Measurements from ENCODE around the gene NECTIN4. TPM values are rescaled to one million over a fixed set of nuclear protein-coding genes. Genes with fewer than 3 reads are reported as not detected.
"Not testable (repeated sequence)": the region's sequence is repeated elsewhere in the genome, so short reads cannot be mapped to it uniquely, and the experiment has no call there.

The NECTIN4 gene
- total and polyA plus RNA-seq, 2 experiments from 2014 or later: 0.16 TPM; not detected in 1

DNA sequence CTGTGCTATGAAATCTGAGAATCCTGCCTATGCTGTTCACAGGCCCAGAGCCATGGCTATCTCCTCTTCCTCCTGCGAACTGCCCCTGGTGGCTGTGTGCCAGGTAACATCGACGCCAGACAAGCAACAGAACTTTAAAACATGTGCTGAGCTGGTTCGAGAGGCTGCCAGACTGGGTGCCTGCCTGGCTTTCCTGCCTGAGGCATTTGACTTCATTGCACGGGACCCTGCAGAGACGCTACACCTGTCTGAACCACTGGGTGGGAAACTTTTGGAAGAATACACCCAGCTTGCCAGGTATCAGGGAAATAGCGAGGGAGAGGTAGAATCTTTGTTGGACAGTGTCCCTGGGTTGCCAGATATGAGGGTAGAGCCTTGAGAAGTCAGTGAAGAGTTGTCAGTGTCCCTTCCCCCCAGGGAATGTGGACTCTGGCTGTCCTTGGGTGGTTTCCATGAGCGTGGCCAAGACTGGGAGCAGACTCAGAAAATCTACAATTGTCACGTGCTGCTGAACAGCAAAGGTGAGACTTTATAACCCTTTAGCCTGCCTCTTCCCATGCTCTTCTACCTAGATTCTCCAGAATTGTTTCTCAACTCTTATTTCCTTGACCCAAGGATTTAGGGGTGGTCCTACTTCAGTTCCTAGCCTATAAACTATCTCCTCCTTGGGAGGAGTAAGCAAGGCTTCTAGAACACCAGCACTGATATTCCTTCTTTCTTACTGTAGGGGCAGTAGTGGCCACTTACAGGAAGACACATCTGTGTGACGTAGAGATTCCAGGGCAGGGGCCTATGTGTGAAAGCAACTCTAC is 29.9 kb upstream of the NECTIN4 start (continued):
- TF ChIP-seq, protein P1, sequence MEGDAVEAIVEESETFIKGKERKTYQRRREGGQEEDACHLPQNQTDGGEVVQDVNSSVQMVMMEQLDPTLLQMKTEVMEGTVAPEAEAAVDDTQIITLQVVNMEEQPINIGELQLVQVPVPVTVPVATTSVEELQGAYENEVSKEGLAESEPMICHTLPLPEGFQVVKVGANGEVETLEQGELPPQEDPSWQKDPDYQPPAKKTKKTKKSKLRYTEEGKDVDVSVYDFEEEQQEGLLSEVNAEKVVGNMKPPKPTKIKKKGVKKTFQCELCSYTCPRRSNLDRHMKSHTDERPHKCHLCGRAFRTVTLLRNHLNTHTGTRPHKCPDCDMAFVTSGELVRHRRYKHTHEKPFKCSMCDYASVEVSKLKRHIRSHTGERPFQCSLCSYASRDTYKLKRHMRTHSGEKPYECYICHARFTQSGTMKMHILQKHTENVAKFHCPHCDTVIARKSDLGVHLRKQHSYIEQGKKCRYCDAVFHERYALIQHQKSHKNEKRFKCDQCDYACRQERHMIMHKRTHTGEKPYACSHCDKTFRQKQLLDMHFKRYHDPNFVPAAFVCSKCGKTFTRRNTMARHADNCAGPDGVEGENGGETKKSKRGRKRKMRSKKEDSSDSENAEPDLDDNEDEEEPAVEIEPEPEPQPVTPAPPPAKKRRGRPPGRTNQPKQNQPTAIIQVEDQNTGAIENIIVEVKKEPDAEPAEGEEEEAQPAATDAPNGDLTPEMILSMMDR (conservative IDR thresholded peaks at IDR 0.05; ENCODE audit: low read depth in 2 of 2): peak; percentile 44 to 45; a peak in 3 of 4 replicates
- no peak for TF ChIP-seq EZH2phosphoT487 (IDR thresholded peaks at IDR 0.05; ENCODE audit: unreplicated experiment)

DNA sequence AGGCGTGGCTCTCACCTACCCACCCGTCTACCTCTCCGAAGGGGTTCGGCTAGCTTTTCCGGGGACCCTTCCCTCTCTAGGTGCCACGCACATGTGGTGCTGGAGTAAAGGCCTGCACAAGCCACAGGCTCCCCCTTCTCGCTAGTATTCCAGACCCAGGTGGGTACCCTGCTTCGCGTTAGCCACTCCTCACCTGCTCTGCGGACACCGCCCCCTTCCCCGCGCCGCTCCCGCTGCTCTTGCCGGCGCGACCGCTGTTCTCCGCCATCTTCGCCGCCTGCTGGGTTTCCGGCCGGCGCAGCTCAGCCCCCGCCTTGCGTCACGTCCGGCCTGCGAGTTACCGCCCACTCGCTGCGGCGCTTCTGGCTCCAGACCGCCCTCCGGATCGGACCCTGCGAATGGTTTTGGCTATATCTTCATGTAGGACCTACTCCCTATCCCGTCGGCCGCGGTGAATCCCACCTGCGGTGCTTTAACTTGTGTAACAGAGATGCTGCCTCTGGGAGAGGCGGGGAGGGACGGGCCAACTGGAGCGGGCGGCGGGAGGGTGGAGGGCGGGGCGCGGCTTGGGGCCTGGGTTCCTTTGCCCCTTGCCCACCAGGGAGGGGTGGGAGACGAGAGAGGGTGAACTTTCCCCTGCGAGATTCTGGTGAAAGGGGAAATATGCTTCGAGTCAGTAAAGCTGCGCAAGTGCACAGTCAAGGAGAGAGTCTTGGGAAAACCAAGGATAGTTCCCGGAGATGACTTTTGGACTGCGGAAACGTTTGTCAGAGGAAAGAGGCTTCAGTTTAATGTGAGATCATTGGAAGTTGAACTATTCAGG is 28.6 kb upstream of the NECTIN4 start, which contains the start of the genes NIT1 and PFDN2:
NIT1 (plus strand) TSS at position 347 of the 823 bp plus-strand sequence; CDS start at position 419, 72 bp downstream.
PFDN2 (minus strand) TSS at position 279 of the 823 bp plus-strand sequence; CDS start at position 268, 11 bp downstream.
- peaks cover 22% of the 10 kb centered on the region for H3K4me1 Mint-ChIP-seq
- Histone ChIP-seq H3F3A (replicated peaks; ENCODE audit: low read depth) (peaks cover 44% of the 10 kb centered on the region), H3K36me3 (ENCODE audit: insufficient read depth) (peaks cover 18% of the 10 kb centered on the region), H3K27me3 (ENCODE audit: insufficient read depth) (no peaks in the 10 kb centered on the region), H3K27ac (ENCODE audit: low read depth) (peak within 1 kb of the TSS; percentile 98), H3K4me2 (peak within 1 kb of the TSS; percentile 88), H2AFZ (peak within 1 kb of the TSS; percentile 88), H3K4me1 (ENCODE audit: insufficient read depth) (peaks cover 21% of the 10 kb centered on the region), H3K79me2 (replicated peaks; ENCODE audit: insufficient read depth) (peaks cover 53% of the 10 kb centered on the region), H4K20me1 (replicated peaks; ENCODE audit: insufficient read depth) (peaks cover 34% of the 10 kb centered on the region), H3K4me3 (peak within 1 kb of the TSS; percentile 98), H3K9me2 (ENCODE audit: insufficient read depth) (no peaks in the 10 kb centered on the region)
- H3K4me3 Mint-ChIP-seq: peak within 1 kb of the TSS; percentile 96
- TF ChIP-seq CREB1 (CRISPR knock-in tag; IDR thresholded peaks at IDR 0.05; ENCODE audit: low read depth): peak; percentile 90
- no peak for TF ChIP-seq EZH2 (IDR thresholded peaks at IDR 0.05; ENCODE audit: low read depth, unreplicated experiment)
- TF ChIP-seq NANOG (IDR thresholded peaks at IDR 0.05; ENCODE audit: borderline replicate concordance): peak; percentile 41; the same call in 1 of the 2 replicates
- TF ChIP-seq EZH2phosphoT487 (IDR thresholded peaks at IDR 0.05; ENCODE audit: unreplicated experiment): no peak
- peak; percentile 97 for TF ChIP-seq POLR2AphosphoS5 (IDR thresholded peaks at IDR 0.05; ENCODE audit: low read depth)
- no peak for TF ChIP-seq STAT1 (IDR thresholded peaks at IDR 0.05; ENCODE audit: unreplicated experiment)
- TF ChIP-seq, protein P2, sequence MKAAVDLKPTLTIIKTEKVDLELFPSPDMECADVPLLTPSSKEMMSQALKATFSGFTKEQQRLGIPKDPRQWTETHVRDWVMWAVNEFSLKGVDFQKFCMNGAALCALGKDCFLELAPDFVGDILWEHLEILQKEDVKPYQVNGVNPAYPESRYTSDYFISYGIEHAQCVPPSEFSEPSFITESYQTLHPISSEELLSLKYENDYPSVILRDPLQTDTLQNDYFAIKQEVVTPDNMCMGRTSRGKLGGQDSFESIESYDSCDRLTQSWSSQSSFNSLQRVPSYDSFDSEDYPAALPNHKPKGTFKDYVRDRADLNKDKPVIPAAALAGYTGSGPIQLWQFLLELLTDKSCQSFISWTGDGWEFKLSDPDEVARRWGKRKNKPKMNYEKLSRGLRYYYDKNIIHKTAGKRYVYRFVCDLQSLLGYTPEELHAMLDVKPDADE (IDR thresholded peaks at IDR 0.05): peak; percentile 77
- DNase-seq (ENCODE audit: low spot score) (peak; percentile 94), ATAC-seq (peak; percentile 81)
- H3K27ac Mint-ChIP-seq: peak within 1 kb of the TSS; percentile 96
- H3K27me3 Mint-ChIP-seq (ENCODE audit: insufficient read depth, low read depth, poor library complexity): peaks cover 22% of the 10 kb centered on the region
- H3K36me3 Mint-ChIP-seq (ENCODE audit: low read depth): peaks cover 36% of the 10 kb centered on the region
- H3K9me3 Mint-ChIP-seq: no peaks in the 10 kb centered on the region

DNA sequence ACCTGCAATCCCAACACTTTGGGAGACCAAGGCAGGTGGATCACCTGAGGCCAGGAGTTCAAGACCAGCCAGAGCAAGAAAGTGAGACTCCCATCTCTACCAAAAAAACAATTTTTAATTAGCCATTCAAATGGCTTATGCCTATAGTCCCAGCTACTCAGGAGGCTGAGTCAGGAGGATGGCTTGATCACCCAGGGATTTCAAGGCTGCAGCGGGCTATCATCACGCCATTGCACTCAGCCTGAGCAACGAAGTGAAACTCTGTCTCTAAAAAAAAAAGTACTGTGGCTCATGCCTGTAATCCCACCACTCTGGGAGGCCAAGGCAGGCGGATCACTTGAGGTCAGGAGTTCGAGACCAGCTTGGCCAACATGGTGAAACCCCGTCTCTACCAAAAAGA is 26.6 kb upstream of the NECTIN4 start:
- DNase-seq (ENCODE audit: low spot score); H3K27ac Mint-ChIP-seq; H2AFZ ChIP-seq; H3K9me2 ChIP-seq (ENCODE audit: insufficient read depth); H3K4me3 ChIP-seq; H3K36me3 ChIP-seq (ENCODE audit: insufficient read depth); H3K27me3 ChIP-seq (ENCODE audit: insufficient read depth); H3K4me2 ChIP-seq; H3K27ac ChIP-seq (ENCODE audit: low read depth); ATAC-seq; H3K9me3 Mint-ChIP-seq: not testable (repeated sequence)
- H3K4me1 ChIP-seq (ENCODE audit: insufficient read depth): peaks cover 21% of the 10 kb centered on the region
- peaks cover 44% of the 10 kb centered on the region for H4K20me1 ChIP-seq (replicated peaks; ENCODE audit: insufficient read depth)
- Mint-ChIP-seq H3K4me3 (peak overlapping the region; percentile 96; the same call in 2 of the 3 replicates), H3K4me1 (peaks cover 22% of the 10 kb centered on the region), H3K36me3 (ENCODE audit: low read depth) (peaks cover 16% of the 10 kb centered on the region), H3K27me3 (ENCODE audit: insufficient read depth, low read depth, poor library complexity) (peaks cover 15% of the 10 kb centered on the region)
- peaks cover 33% of the 10 kb centered on the region for H3F3A ChIP-seq (replicated peaks; ENCODE audit: low read depth)
- peaks cover 73% of the 10 kb centered on the region for H3K79me2 ChIP-seq (replicated peaks; ENCODE audit: insufficient read depth)

All from GM23338 (cell line).